ENCODE measurements around the gene UNC45B. TPM values are rescaled to one million over a fixed set of nuclear protein-coding genes. Genes with fewer than 3 reads are reported as not detected.

Gene UNC45B
- polyA plus RNA-seq, 1 donor (not counting 4 experiments of a cell fraction or from before 2014, with no cell fraction given): 0.03 TPM

DNA sequence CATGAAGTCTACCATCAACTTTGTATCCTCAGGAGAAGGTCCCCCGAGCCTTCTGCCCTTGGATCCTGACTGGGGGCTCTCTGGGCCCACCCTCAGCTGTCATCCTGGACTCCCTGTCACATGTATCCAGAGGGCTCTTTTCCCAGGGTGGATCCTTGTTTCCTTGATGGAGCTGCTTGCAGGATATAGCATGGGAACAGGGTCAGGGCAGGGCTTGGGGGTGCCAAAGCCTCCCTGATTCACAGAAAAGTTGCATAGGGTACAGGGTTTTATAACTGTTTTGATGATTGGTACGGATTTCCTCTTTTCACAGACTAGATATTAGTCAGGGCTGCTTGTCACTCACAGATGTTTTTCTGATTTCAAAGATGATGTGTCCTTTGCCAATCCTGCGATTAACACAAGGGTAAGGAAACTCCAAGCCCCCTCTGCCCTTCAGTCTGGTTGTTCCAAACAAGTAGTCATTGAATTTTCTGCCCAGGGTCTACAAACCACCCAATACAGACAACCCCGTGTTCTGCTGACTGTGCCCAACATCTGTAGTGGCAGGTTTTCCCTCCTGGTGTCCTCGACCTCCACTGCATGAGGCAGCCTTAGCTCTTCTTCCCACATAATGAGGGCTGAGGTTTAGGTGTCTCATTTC lies 67.1 kb downstream of the UNC45B start:
- DNase-seq (ENCODE audit: low read depth, low spot score) (no peak), FAIRE-seq (no peak)
- Histone ChIP-seq H3K27ac (ENCODE audit: control insufficient read depth, insufficient read depth, low read length) (no peak overlapping the region), H3K27me3 (ENCODE audit: control insufficient read depth, extremely low read depth, insufficient read depth, low read length) (no peaks in the 10 kb centered on the region), H3K9me3 (ENCODE audit: control insufficient read depth, low read depth, low read length) (no peaks in the 10 kb centered on the region), H4K20me1 (ENCODE audit: control insufficient read depth, extremely low read depth, insufficient read depth, low read length) (no peaks in the 10 kb centered on the region), H3K36me3 (ENCODE audit: control insufficient read depth in 2 of 2, extremely low read depth in 1 of 2, insufficient read depth in 2 of 2, low read length in 2 of 2) (no peaks in the 10 kb centered on the region), H3K79me2 (ENCODE audit: control insufficient read depth, insufficient read depth, low read length) (no peaks in the 10 kb centered on the region), H3K4me2 (ENCODE audit: control insufficient read depth, extremely low read depth, insufficient read depth, low read depth, low read length) (no peak overlapping the region), H3K4me3 (ENCODE audit: control insufficient read depth in 2 of 3, extremely low read depth in 1 of 3, insufficient read depth in 2 of 3, low read depth in 1 of 3, low read length in 3 of 3) (no peak overlapping the region), H3K9me1 (ENCODE audit: control insufficient read depth, extremely low read depth, insufficient read depth, low read length) (no peaks in the 10 kb centered on the region), H3K9ac (ENCODE audit: control insufficient read depth, extremely low read depth, insufficient read depth, low read length) (no peak overlapping the region), H2AFZ (ENCODE audit: control insufficient read depth, low read length) (no peak overlapping the region), H3K4me1 (ENCODE audit: control insufficient read depth, extremely low read depth, insufficient read depth, low read length) (no peaks in the 10 kb centered on the region)
- TF ChIP-seq, protein P1, sequence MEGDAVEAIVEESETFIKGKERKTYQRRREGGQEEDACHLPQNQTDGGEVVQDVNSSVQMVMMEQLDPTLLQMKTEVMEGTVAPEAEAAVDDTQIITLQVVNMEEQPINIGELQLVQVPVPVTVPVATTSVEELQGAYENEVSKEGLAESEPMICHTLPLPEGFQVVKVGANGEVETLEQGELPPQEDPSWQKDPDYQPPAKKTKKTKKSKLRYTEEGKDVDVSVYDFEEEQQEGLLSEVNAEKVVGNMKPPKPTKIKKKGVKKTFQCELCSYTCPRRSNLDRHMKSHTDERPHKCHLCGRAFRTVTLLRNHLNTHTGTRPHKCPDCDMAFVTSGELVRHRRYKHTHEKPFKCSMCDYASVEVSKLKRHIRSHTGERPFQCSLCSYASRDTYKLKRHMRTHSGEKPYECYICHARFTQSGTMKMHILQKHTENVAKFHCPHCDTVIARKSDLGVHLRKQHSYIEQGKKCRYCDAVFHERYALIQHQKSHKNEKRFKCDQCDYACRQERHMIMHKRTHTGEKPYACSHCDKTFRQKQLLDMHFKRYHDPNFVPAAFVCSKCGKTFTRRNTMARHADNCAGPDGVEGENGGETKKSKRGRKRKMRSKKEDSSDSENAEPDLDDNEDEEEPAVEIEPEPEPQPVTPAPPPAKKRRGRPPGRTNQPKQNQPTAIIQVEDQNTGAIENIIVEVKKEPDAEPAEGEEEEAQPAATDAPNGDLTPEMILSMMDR (optimal IDR thresholded peaks at IDR 0.05 in 1 of 3, IDR thresholded peaks at IDR 0.05 in 1 of 3, conservative IDR thresholded peaks at IDR 0.05 in 1 of 3; ENCODE audit: extremely low read depth in 1 of 3, insufficient read depth in 2 of 3, low read length in 3 of 3): no peak
- TF ChIP-seq EZH2 (IDR thresholded peaks at IDR 0.05; ENCODE audit: low read length): no peak
- dilution Hi-C loops (cut with MboI; ENCODE audit: extremely low pct_ligation_motif_present, low sequenced_read_pairs): no loop called here

GRCh38 chr17:35217107-35217506 lies 69.5 kb downstream of the UNC45B start:
- Histone ChIP-seq H3K27me3 (ENCODE audit: control insufficient read depth, extremely low read depth, insufficient read depth, low read length) (no peaks in the 10 kb centered on the region), H3K9me1 (ENCODE audit: control insufficient read depth, extremely low read depth, insufficient read depth, low read length) (no peaks in the 10 kb centered on the region), H3K9me3 (ENCODE audit: control insufficient read depth, low read depth, low read length) (no peaks in the 10 kb centered on the region), H2AFZ (ENCODE audit: control insufficient read depth, low read length) (no peak overlapping the region), H3K79me2 (ENCODE audit: control insufficient read depth, insufficient read depth, low read length) (no peaks in the 10 kb centered on the region), H3K4me3 (ENCODE audit: control insufficient read depth in 2 of 3, extremely low read depth in 1 of 3, insufficient read depth in 2 of 3, low read depth in 1 of 3, low read length in 3 of 3) (no peak overlapping the region), H3K4me1 (ENCODE audit: control insufficient read depth, extremely low read depth, insufficient read depth, low read length) (no peaks in the 10 kb centered on the region), H3K4me2 (ENCODE audit: control insufficient read depth, extremely low read depth, insufficient read depth, low read depth, low read length) (no peak overlapping the region), H3K9ac (ENCODE audit: control insufficient read depth, extremely low read depth, insufficient read depth, low read length) (no peak overlapping the region), H3K27ac (ENCODE audit: control insufficient read depth, insufficient read depth, low read length) (no peak overlapping the region), H4K20me1 (ENCODE audit: control insufficient read depth, extremely low read depth, insufficient read depth, low read length) (no peaks in the 10 kb centered on the region), H3K36me3 (ENCODE audit: control insufficient read depth in 2 of 2, extremely low read depth in 1 of 2, insufficient read depth in 2 of 2, low read length in 2 of 2) (no peaks in the 10 kb centered on the region)
- no peak for FAIRE-seq
- no peak for DNase-seq (ENCODE audit: low read depth, low spot score)
- TF ChIP-seq, protein P1 (optimal IDR thresholded peaks at IDR 0.05 in 1 of 3, IDR thresholded peaks at IDR 0.05 in 1 of 3, conservative IDR thresholded peaks at IDR 0.05 in 1 of 3; ENCODE audit: extremely low read depth in 1 of 3, insufficient read depth in 2 of 3, low read length in 3 of 3): no peak
- TF ChIP-seq EZH2 (IDR thresholded peaks at IDR 0.05; ENCODE audit: low read length): no peak
- dilution Hi-C loops (cut with MboI; ENCODE audit: extremely low pct_ligation_motif_present, low sequenced_read_pairs): no loop called here
